SK-N-SH (cell line): Measurements from ENCODE around the gene ITGAL. TPM values are rescaled to one million over a fixed set of nuclear protein-coding genes. Genes with fewer than 3 reads are reported as not detected.

Source experiments
- CTCF ChIA-PET: fragments of 300-600, 350-600 bp; formaldehyde crosslinking; extraction: SDS; loops from one replicate; lab custom pipeline; 2021; lab: Yijun Ruan, JAX
- POLR2A ChIA-PET: fragments of 350-600 bp; sonication (Branson Sonifier 250); formaldehyde crosslinking; extraction: SDS; loops from one replicate; lab custom pipeline; 2020; ENCODE audit warnings: antibody characterized with exemption, inconsistent platforms; lab: Yijun Ruan, JAX
- DNase-seq: peaks from one replicate; pipeline ENCODE4 v3.0.0; 2012
- H2AFZ ChIP-seq: fragments of 200-600 bp; sonication (generic); 2 replicates; pipeline ENCODE4 v1.8.1; 2016; ENCODE audit warnings: antibody characterized with exemption, mild to moderate bottlenecking, low read depth
- H3F3A ChIP-seq: fragments of 200-600 bp; sonication (generic); replicated peaks from 2 replicates; pipeline ENCODE3; 2016; ENCODE audit warnings: antibody characterized with exemption, mild to moderate bottlenecking; ENCODE audit not compliant: insufficient read depth
- H3K27ac ChIP-seq, 2 experiments: fragments of 200-500 bp in 1 of 2; fragments of 200-600 bp in 1 of 2; sonication (Bioruptor generic) in 1 of 2; sonication (generic), shearing (Covaris generic) in 1 of 2; 2 replicates each; pipeline versions ENCODE4 v1.5.1 to v1.6.1; 2014 to 2016; ENCODE audit warnings: low read depth in 2 of 2, inconsistent platforms in 1 of 2, low read length in 1 of 2, mild to moderate bottlenecking in 1 of 2, mixed read lengths in 1 of 2
- H3K27me3 ChIP-seq: fragments of 200-600 bp; sonication (generic), shearing (Covaris generic); 2 replicates; pipeline ENCODE4 v1.6.1; 2016; ENCODE audit warnings: mixed run types; ENCODE audit not compliant: insufficient read depth
- H3K36me3 ChIP-seq, 2 experiments: fragments of 200-500 bp in 1 of 2; fragments of 200-600 bp in 1 of 2; sonication (Bioruptor generic) in 1 of 2; sonication (generic) in 1 of 2; replicated peaks in 1 of 2; 2 replicates each; pipeline versions ENCODE3 to v1.5.1; 2014 to 2016; ENCODE audit warnings: low read length in 1 of 2, mild to moderate bottlenecking in 1 of 2; ENCODE audit not compliant: insufficient read depth in 2 of 2, control insufficient read depth in 1 of 2
- H3K4me1 ChIP-seq, 2 experiments: fragments of 200-500 bp in 1 of 2; fragments of 200-600 bp in 1 of 2; sonication (Bioruptor generic) in 1 of 2; sonication (generic), shearing (Covaris generic) in 1 of 2; 2 replicates each; pipeline versions ENCODE4 v1.5.1 to v1.6.1; 2014 to 2016; ENCODE audit warnings: low read depth in 1 of 2, low read length in 1 of 2, mixed run types in 1 of 2; ENCODE audit not compliant: insufficient read depth in 2 of 2, control insufficient read depth in 1 of 2
- H3K4me2 ChIP-seq: fragments of 200-600 bp; sonication (generic), shearing (Covaris generic); 2 replicates; pipeline ENCODE4 v1.6.1; 2017; ENCODE audit warnings: mixed run types
- H3K4me3 ChIP-seq, 2 experiments: fragments of 200-500 bp in 1 of 2; fragments of 200-600 bp in 1 of 2; sonication (Bioruptor generic) in 1 of 2; sonication (generic), shearing (Covaris generic) in 1 of 2; 2 replicates each; pipeline versions ENCODE4 v1.5.1 to v1.8.1; 2014 to 2016; ENCODE audit warnings: low read depth in 2 of 2, inconsistent platforms in 1 of 2, low read length in 1 of 2, mild to moderate bottlenecking in 1 of 2, mixed read lengths in 1 of 2, moderate library complexity in 1 of 2
- H3K79me2 ChIP-seq: fragments of 200-600 bp; sonication (generic); 2 replicates; pipeline ENCODE4 v1.8.1; 2017; ENCODE audit warnings: mild to moderate bottlenecking; ENCODE audit not compliant: insufficient read depth
- H3K9ac ChIP-seq: fragments of 200-600 bp; sonication (generic); 2 replicates; pipeline ENCODE4 v1.6.1; 2017; ENCODE audit warnings: mixed run types
- H3K9me2 ChIP-seq: fragments of 200-600 bp; sonication (generic); 2 replicates; pipeline ENCODE4 v1.6.1; 2017; ENCODE audit warnings: mixed run types
- H3K9me3 ChIP-seq: fragments of 200-600 bp; sonication (generic); 2 replicates; pipeline ENCODE4 v1.6.1; 2017; ENCODE audit warnings: mixed run types, mild to moderate bottlenecking, moderate library complexity
- H4K20me1 ChIP-seq: fragments of 200-600 bp; sonication (generic); 2 replicates; pipeline ENCODE4 v1.6.1; 2017; ENCODE audit warnings: mild to moderate bottlenecking, mixed run types; ENCODE audit not compliant: insufficient read depth
- EP300 ChIP-seq, 2 experiments: IDR thresholded peaks; 2 replicates each; pipeline versions ENCODE4 v1.4.0 to v1.6.1; 2012; ENCODE audit warnings: borderline replicate concordance in 1 of 2, low read depth in 1 of 2, low read length in 1 of 2
- EZH2phosphoT487 ChIP-seq: fragments of 200-600 bp; sonication (generic); IDR thresholded peaks from 2 replicates; pipeline ENCODE4 v1.6.1; 2017; ENCODE audit warnings: low read depth, mixed run types, mild to moderate bottlenecking, antibody characterized with exemption, moderate library complexity, borderline replicate concordance
- FOXM1 ChIP-seq: IDR thresholded peaks from 2 replicates; pipeline ENCODE4 v1.4.0; 2012; ENCODE audit warnings: low read depth, mild to moderate bottlenecking
- GATA2 ChIP-seq: sonication (generic); formaldehyde crosslinking; IDR thresholded peaks from 2 replicates; pipeline ENCODE4 v1.5.0; 2020; ENCODE audit warnings: mild to moderate bottlenecking, missing genetic modification reagents
- IRF3 ChIP-seq: fragments of 150-350 bp; IDR thresholded peaks from 2 replicates; pipeline ENCODE4 v1.6.1; 2016; ENCODE audit warnings: mild to moderate bottlenecking, low read depth, low read length
- JUND ChIP-seq: IDR thresholded peaks from 2 replicates; pipeline ENCODE4 v1.4.0; 2012
- MAX ChIP-seq: IDR thresholded peaks from 2 replicates; pipeline ENCODE4 v1.4.0; 2012; ENCODE audit warnings: low read depth
- POLR2AphosphoS5 ChIP-seq: IDR thresholded peaks from 2 replicates; pipeline ENCODE4 v1.6.1; 2012; ENCODE audit warnings: low read depth, low read length
- RAD21 ChIP-seq: IDR thresholded peaks from 2 replicates; pipeline ENCODE4 v1.6.1; 2012; ENCODE audit warnings: mild to moderate bottlenecking, low read length
- RCOR1 ChIP-seq: fragments of 150-350 bp; IDR thresholded peaks from 2 replicates; pipeline ENCODE4 v1.6.1; 2017; ENCODE audit warnings: antibody characterized with exemption, low read length
- REST ChIP-seq: IDR thresholded peaks from 2 replicates; pipeline ENCODE4 v1.6.1; 2012; ENCODE audit warnings: mild to moderate bottlenecking, low read depth, low read length, moderate library complexity
- RXRA ChIP-seq: IDR thresholded peaks from 2 replicates; pipeline ENCODE4 v1.4.0; 2012; ENCODE audit warnings: low read depth, mild to moderate bottlenecking, borderline replicate concordance
- SIN3A ChIP-seq: IDR thresholded peaks from 2 replicates; pipeline ENCODE4 v1.6.1; 2012; ENCODE audit warnings: low read depth, mild to moderate bottlenecking, low read length, moderate library complexity, borderline replicate concordance
- SMC3 ChIP-seq: IDR thresholded peaks from 2 replicates; pipeline ENCODE4 v1.6.1; 2012; ENCODE audit warnings: low read depth, low read length, improper control_type of control experiment
- TCF12 ChIP-seq: IDR thresholded peaks from 2 replicates; pipeline ENCODE4 v1.4.0; 2012
- TEAD4 ChIP-seq: IDR thresholded peaks from 2 replicates; pipeline ENCODE4 v1.4.0; 2012; ENCODE audit warnings: mild to moderate bottlenecking, borderline replicate concordance; ENCODE audit not compliant: insufficient read depth
- ZBTB33 ChIP-seq: IDR thresholded peaks from 2 replicates; pipeline ENCODE4 v1.4.0; 2012; ENCODE audit warnings: low read depth, borderline replicate concordance
- WGBS: methylation state at CpG from one replicate; pipeline ENCODE4 v1.1.6; 2017; ENCODE audit warnings: low lambda C conversion rate; 5-methylcytosine and 5-hydroxymethylcytosine counted together
- polyA plus RNA-seq, 3 experiments: library from polyadenylated mRNA; depleted of rRNA; stranded (reverse); fragments of >200 nt; gene quantifications; 2 replicates each; pipeline ENCODE4 v1.2.3, GENCODE V29; 2012

Gene ITGAL
- polyA plus RNA-seq, 1 of the 3 experiments (the other 2 are of a cell fraction): 0.12 TPM

GRCh38 chr16:30559690-30560089 lies 87.1 kb downstream of the ITGAL start:
- Histone ChIP-seq H3K36me3 (peaks cover 0 to 10% of the 10 kb centered on the region in 2 experiments), H3K4me3 (no peak overlapping the region), H3K9ac (no peak overlapping the region), H3K27ac (no peak overlapping the region), H3K9me3 (no peaks in the 10 kb centered on the region), H3K4me1 (peaks cover 0 to 6% of the 10 kb centered on the region in 2 experiments; a peak in 1 of 4 replicates), H3K27me3 (no peaks in the 10 kb centered on the region), H3K4me2 (no peak overlapping the region), H3F3A (peaks cover 7% of the 10 kb centered on the region), H3K79me2 (peaks cover 26% of the 10 kb centered on the region), H4K20me1 (no peaks in the 10 kb centered on the region), H2AFZ (peak overlapping the region; percentile 70; the same call in 1 of the 2 replicates), H3K9me2 (no peaks in the 10 kb centered on the region)
- TF ChIP-seq SMC3 (no peak), TCF12 (no peak), JUND (no peak), MAX (no peak), RAD21 (no peak), FOXM1 (no peak), TEAD4 (no peak), IRF3 (no peak), ZBTB33 (no peak), EP300 (IDR thresholded peaks at IDR 0.05; ENCODE audit: borderline replicate concordance in 1 of 2, low read depth in 1 of 2, low read length in 1 of 2) (no peak), RXRA (no peak)
- 97% methylated on average over 6 of the region's 6 CpGs for WGBS
- no peak for DNase-seq
- ChIA-PET CTCF (interaction anchor here (0.6 kb wide), 1 partner anchor 22 kb away, joined by 3 read pairs; no protein-coding TSS in a partner anchor), POLR2A (no interaction called here)

- H3K4me3 ChIP-seq: no peak overlapping the region
- ChIA-PET POLR2A (interaction anchor here (1.8 kb wide), 1 partner anchor 10 kb away, joined by 8 read pairs; the partner anchor contains the start of gene ZNF688), CTCF (interaction anchor here (0.8 kb wide), 1 partner anchor 29 kb away, joined by 3 read pairs; no protein-coding TSS in a partner anchor)
- DNase-seq: no peak
- H3K36me3 ChIP-seq: no peaks in the 10 kb centered on the region
- no peaks in the 10 kb centered on the region for H3K27me3 ChIP-seq
- no peak overlapping the region for H2AFZ ChIP-seq
- no peaks in the 10 kb centered on the region for H4K20me1 ChIP-seq
- no peak overlapping the region for H3K27ac ChIP-seq
- no peaks in the 10 kb centered on the region for H3K9me2 ChIP-seq
- no peak overlapping the region for H3K4me2 ChIP-seq
- H3F3A ChIP-seq: peaks cover 9% of the 10 kb centered on the region
- H3K4me1 ChIP-seq: peaks cover 0 to 3% of the 10 kb centered on the region in 2 experiments; a peak in 1 of 4 replicates
- H3K9ac ChIP-seq: no peak overlapping the region
- H3K79me2 ChIP-seq: peaks cover 16% of the 10 kb centered on the region
- 89% methylated on average over 46 of the region's 46 CpGs for WGBS
- no peaks in the 10 kb centered on the region for H3K9me3 ChIP-seq
- TF ChIP-seq POLR2AphosphoS5 (no peak), TEAD4 (no peak), EZH2phosphoT487 (no peak), RCOR1 (no peak), TCF12 (no peak), REST (no peak), RAD21 (no peak), SIN3A (no peak), ZBTB33 (no peak), GATA2 (CRISPR knock-in tag) (no peak)
Observed at GRCh38 chr16:30561089-30561816, 88.7 kb downstream of the ITGAL start.
